ENCODE measurements around the gene KANSL3. TPM values are rescaled to one million over a fixed set of nuclear protein-coding genes. Genes with fewer than 3 reads are reported as not detected.
"Not testable (repeated sequence)": the region's sequence is repeated elsewhere in the genome, so short reads cannot be mapped to it uniquely, and the experiment has no call there.

Gene KANSL3
- total RNA-seq, 1 donor from 2014 or later: 56.1 TPM

GRCh38 chr2:96564563-96564962, 73.5 kb downstream of the KANSL3 start:
- intact Hi-C loops (cut with DNase I): no loop called here
- no peaks in the 10 kb centered on the region for H3K4me1 ChIP-seq
- no peaks in the 10 kb centered on the region for H3K27me3 ChIP-seq
- TF ChIP-seq CTCF (IDR thresholded peaks at IDR 0.05): no peak
- DNase-seq (ENCODE audit: low spot score in 2 of 2): no peak
- no peak overlapping the region for H3K4me3 ChIP-seq
- H3K27ac ChIP-seq: no peak overlapping the region
- H3K36me3 ChIP-seq: no peaks in the 10 kb centered on the region
- H3K9me3 ChIP-seq: no peaks in the 10 kb centered on the region

- Histone ChIP-seq H3K27ac (no peak overlapping the region), H3K27me3 (no peaks in the 10 kb centered on the region)
Observed at GRCh38 chr2:96564026-96564425, 74.1 kb downstream of the KANSL3 start.

GRCh38 chr2:96558485-96558884, 79.6 kb downstream of the KANSL3 start:
- Histone ChIP-seq H3K27ac (no peak overlapping the region), H3K4me1 (peaks cover 0 to 3% of the 10 kb centered on the region in 2 donors), H3K36me3 (no peaks in the 10 kb centered on the region), H3K9me3 (no peaks in the 10 kb centered on the region), H3K4me3 (no peak overlapping the region), H3K27me3 (no peaks in the 10 kb centered on the region)
- DNase-seq (ENCODE audit: low spot score in 2 of 2): no peak
- intact Hi-C loops (cut with DNase I): no loop called here
- no peak for TF ChIP-seq CTCF (IDR thresholded peaks at IDR 0.05)

More at GRCh38 chr2:96564026-96564425, 74.1 kb downstream of the KANSL3 start:
- no peak for DNase-seq (ENCODE audit: low spot score in 2 of 2)
- H3K36me3 ChIP-seq: no peaks in the 10 kb centered on the region
- H3K4me1 ChIP-seq: no peaks in the 10 kb centered on the region
- no peak overlapping the region for H3K4me3 ChIP-seq
- intact Hi-C loops (cut with DNase I): no loop called here
- no peaks in the 10 kb centered on the region for H3K9me3 ChIP-seq
- no peak for TF ChIP-seq CTCF (IDR thresholded peaks at IDR 0.05)

GRCh38 chr2:96558061-96558460, 80.1 kb downstream of the KANSL3 start:
- intact Hi-C loops (cut with DNase I): no loop called here
- H3K4me3 ChIP-seq: no peak overlapping the region
- H3K27ac ChIP-seq: no peak overlapping the region
- H3K9me3 ChIP-seq: no peaks in the 10 kb centered on the region
- no peak for DNase-seq (ENCODE audit: low spot score in 2 of 2)
- H3K27me3 ChIP-seq: no peaks in the 10 kb centered on the region
- no peak for TF ChIP-seq CTCF (IDR thresholded peaks at IDR 0.05)
- peaks cover 0 to 3% of the 10 kb centered on the region in 2 donors for H3K4me1 ChIP-seq
- H3K36me3 ChIP-seq: no peaks in the 10 kb centered on the region

GRCh38 chr2:96557421-96557820, 80.7 kb downstream of the KANSL3 start:
- intact Hi-C loops (cut with DNase I); H3K27ac ChIP-seq; DNase-seq (ENCODE audit: low spot score in 2 of 2); H3K36me3 ChIP-seq; H3K4me3 ChIP-seq; H3K27me3 ChIP-seq; H3K9me3 ChIP-seq; H3K4me1 ChIP-seq: not testable (repeated sequence)

GRCh38 chr2:96556441-96557330, 81.4 kb downstream of the KANSL3 start:
- H3K27me3 ChIP-seq: no peaks in the 10 kb centered on the region
- peaks cover 0 to 3% of the 10 kb centered on the region in 2 donors for H3K4me1 ChIP-seq
- peaks cover 7 to 8% of the 10 kb centered on the region in 2 donors for H3K36me3 ChIP-seq
- intact Hi-C loops (cut with DNase I): no loop called here
- no peak for TF ChIP-seq CTCF (IDR thresholded peaks at IDR 0.05)
- H3K9me3 ChIP-seq: no peaks in the 10 kb centered on the region
- no peak overlapping the region for H3K4me3 ChIP-seq
- peak in 1 of 2 donors; percentile 72 for DNase-seq (ENCODE audit: low spot score in 2 of 2)
- H3K27ac ChIP-seq: no peak overlapping the region

All from ascending aorta (tissue), 2 donors.